ENCODE data around the gene PSORS1C1.

- TF ChIP-seq CTCF (IDR thresholded peaks at IDR 0.05) (no peak), POLR2A (IDR thresholded peaks at IDR 0.05) (no peak)
Measured at GRCh38 chr6:31076611-31077010, 38.0 kb upstream of the PSORS1C1 start.
